Measurements from ENCODE around the gene SNAPC2. TPM values are rescaled to one million over a fixed set of nuclear protein-coding genes. Genes with fewer than 3 reads are reported as not detected.

The SNAPC2 gene, protein sequence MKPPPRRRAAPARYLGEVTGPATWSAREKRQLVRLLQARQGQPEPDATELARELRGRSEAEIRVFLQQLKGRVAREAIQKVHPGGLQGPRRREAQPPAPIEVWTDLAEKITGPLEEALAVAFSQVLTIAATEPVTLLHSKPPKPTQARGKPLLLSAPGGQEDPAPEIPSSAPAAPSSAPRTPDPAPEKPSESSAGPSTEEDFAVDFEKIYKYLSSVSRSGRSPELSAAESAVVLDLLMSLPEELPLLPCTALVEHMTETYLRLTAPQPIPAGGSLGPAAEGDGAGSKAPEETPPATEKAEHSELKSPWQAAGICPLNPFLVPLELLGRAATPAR
- 33.9 and 41.0 TPM in 2 replicates for total RNA-seq

DNA sequence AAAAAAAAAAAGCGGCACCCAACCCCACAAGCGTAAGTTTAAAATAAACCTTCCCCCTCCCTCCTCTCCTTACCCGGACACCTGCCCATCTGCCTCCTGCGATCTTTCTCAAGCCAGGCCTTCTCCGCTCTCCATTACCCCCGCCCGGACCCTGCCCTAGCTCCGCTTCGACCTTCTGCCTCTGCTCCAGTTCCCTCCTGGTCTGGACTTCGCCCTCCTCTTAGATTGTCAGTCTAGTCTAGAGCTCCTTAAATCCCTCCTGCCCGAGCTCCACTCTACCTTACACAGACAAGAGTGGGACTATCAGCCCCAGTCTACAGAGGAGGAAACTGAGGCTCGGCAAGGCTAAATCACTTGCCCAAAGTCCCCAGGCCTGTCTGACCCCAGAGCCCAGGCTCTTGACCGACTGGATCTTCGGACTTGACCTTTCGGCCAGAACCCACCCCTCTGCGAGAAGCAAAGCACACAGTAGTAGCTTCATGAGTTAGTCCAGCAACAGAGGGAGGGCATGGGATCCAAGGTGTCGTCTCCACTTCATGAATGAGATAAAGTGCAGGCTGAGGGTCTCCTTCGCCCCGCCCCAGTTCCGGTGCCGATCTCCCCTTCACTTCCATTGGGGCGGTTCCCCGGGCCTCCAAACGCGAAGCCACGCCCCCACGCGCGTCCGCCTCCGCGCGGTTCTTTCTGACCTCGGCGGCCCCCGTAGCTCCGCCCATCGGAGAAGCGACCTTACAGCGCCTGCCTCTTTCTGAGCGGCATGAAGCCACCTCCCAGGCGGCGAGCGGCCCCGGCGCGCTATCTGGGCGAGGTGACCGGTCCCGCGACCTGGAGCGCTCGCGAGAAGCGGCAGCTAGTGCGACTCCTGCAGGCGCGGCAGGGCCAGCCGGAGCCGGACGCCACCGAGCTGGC, at the start of gene SNAPC2:
Gene SNAPC2, plus strand, starts transcription at position 729 of the 909 bp plus-strand sequence. Its CDS starts 29 bp downstream, at position 758.

DNA sequence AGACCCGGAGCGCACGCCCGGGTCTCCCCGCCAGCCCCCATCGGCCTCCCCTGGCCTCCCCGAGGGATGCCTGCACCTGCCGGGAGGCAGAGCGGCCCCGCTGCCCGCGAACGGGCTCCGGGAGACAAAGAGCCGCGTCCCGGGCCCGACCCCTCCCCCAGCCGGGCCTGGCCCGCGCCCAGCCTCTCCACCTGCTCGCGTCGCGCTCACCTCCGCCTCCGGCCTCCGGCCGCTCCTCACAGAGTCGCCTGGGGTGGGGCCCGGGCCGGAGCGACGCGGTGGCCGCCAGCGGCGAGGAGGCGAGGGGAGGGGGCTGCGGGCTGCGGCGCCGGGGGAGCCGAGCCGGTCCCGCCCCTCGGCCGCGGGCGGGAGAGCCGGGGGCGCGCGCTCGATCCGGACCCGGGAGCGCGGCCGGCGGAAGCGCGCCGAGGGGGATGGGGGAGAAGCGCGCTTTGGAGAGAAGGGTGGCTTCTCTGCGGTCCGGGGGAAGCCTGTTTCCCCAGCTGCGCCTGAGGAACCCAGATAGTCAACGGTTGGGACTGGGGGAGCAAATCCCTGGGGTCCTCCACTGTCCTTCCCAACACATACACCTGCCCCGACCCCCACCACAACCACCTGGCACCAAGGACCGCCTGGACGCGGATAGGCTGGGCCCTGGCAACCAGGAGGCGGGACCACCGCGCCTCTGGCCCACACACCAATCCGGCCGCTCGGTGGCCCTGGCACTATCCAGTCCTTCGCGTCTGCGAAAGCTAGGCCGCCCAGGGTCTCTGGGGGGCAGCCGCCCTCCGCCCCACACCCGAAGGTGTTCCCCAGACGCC, 45.9 kb upstream of the SNAPC2 start, which contains the start of gene PRR36:
Gene PRR36, minus strand, starts transcription at position 315 of the 821 bp plus-strand sequence. CDS start 701 bp downstream, outside the sequence.

DNA sequence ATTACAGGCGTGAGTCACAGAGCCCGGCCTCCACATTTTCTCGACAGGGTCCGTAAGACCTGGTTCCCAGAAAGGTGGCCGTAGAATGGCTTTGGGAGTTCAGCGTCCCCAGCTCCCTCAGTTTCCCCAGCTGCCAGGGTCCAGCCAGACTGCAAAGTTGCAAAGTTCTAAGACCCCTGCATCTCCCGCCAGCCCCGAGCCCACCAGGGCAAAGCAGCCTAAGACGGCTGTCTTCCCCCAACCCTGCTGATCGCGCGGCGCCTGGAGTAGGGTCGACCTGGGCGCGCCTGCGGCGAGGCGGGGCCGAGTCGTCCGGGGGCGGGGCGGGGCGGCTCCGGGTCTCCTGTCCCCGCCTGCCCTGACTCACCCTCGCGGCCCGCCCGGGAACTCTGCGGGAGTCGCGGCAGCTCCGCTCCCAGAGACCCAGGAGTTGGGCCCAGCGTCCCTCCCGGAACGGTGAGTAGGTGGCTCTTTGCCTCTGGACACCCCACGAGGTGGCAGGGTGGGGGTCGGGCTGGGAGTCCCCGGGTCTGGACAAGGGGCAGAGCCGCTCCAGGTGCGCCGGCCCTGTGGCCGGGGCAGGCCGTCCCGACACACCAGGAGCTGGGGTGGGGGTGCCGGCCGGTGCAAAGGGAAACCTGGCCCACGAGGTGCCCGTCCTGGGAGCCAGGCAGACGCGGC, 31.9 kb upstream of the SNAPC2 start, which contains the start of gene LRRC8E:
Gene LRRC8E, plus strand, starts transcription at position 366 of the 681 bp plus-strand sequence. CDS start 7,094 bp downstream, outside the sequence.

DNA sequence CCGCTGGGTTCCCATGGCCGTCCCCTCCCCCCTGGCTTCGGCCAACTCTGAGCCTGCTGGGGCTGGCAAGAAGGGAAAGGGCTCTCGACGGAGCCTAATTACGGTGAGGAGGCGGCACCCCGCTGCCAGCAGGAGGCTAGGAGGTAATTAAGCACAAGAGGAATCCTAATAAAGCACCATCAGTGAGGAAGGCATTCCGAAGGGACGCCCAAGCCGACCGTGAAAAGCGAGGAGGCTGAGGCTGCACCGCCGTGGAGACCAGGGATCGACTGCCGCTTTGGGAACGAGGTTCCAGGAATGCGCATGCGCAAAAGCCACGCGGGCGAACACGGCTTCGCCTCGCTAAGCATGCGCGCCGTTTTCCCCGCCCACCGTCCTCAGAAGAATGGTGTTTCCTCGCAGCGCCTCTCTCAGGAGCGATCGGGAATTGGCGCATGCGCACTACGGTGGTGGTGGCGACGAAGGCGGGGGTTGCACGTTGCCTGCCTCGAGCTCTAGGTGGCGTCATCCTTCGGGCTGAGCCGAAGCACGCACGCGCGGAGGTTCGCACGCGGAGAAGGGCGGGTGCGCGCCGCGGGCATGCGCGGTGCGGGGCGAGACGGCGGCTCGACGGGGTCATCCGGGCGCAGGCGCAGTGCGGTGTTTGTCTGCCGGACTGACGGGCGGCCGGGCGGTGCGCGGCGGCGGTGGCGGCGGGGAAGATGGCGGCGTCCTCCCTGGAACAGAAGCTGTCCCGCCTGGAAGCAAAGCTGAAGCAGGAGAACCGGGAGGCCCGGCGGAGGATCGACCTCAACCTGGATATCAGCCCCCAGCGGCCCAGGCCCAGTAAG, 16.7 kb upstream of the SNAPC2 start, which contains the start of gene MAP2K7:
Gene MAP2K7, plus strand, starts transcription at position 634 of the 830 bp plus-strand sequence. Its CDS starts 68 bp downstream, at position 702.

DNA sequence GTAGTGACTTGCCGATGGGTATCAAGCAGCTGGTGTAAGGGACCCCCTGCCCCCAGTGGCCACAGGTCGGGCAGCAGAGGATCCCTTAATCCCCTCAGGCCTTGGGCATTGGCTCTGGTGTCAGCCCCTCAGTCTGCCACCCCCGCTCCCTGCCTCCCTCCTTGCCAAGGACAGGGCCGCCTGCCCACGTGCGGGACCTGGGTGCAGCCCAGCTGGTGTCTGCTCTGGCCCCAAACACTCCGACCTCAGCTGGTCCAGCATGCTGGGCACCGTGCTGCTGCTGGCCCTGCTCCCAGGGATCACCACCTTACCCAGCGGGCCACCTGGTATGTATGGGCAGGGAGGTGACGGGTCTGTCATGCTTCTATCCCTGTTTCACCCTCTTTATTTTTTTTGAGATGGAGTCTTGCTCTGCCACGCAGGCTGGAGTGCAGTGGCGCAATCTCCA, 5.5 kb upstream of the SNAPC2 start, which contains the start of gene TGFBR3L:
Gene TGFBR3L, plus strand, starts transcription at position 233 of the 448 bp plus-strand sequence.

GRCh38 chr19:7926021-7926726, 6.0 kb downstream of the SNAPC2 start, which contains the start of gene CTXN1:
CTXN1 (minus strand) TSS chr19:7926135; CDS start chr19:7925538, 597 bp downstream.

GRCh38 chr19:7943444-7944176, 23.5 kb downstream of the SNAPC2 start, which contains the start of gene TIMM44:
TIMM44 (minus strand) TSS chr19:7943666; CDS start chr19:7943651, 15 bp downstream.

Other genes starting within 250 kb of the SNAPC2 start
- not detected in 2 replicates for gene MCEMP1, start 243.2 kb upstream of the SNAPC2 start, total RNA-seq
- gene TRAPPC5, start 239.5 kb upstream of the SNAPC2 start, total RNA-seq: 129 and 159 TPM in 2 replicates
- gene FCER2, start 218.2 kb upstream of the SNAPC2 start, total RNA-seq: not detected in 2 replicates
- not detected in 2 replicates for gene CLEC4G, start 188.2 kb upstream of the SNAPC2 start, total RNA-seq
- gene CD209, start 172.8 kb upstream of the SNAPC2 start, total RNA-seq: not detected in 2 replicates
- gene CLEC4M, start 157.1 kb upstream of the SNAPC2 start, total RNA-seq: 0.20 TPM in 1 of 2 replicates, not detected in the other
- gene EVI5L, start 90.1 kb upstream of the SNAPC2 start, total RNA-seq: 19.7 and 21.1 TPM in 2 replicates
- not detected in 2 replicates for gene PRR36, start 45.9 kb upstream of the SNAPC2 start, total RNA-seq
- gene LRRC8E, start 31.8 kb upstream of the SNAPC2 start, total RNA-seq: 1.00 and 1.4 TPM in 2 replicates
- gene MAP2K7, start 16.5 kb upstream of the SNAPC2 start, total RNA-seq: 7.8 and 9.3 TPM in 2 replicates
- not detected in 2 replicates for gene TGFBR3L, start 5.5 kb upstream of the SNAPC2 start, total RNA-seq
- gene CTXN1, start 5.8 kb downstream of the SNAPC2 start, total RNA-seq: 4.1 and 5.5 TPM in 2 replicates
- gene TIMM44, start 23.3 kb downstream of the SNAPC2 start, total RNA-seq: 60.7 and 70.1 TPM in 2 replicates
- gene ELAVL1, start 85.3 kb downstream of the SNAPC2 start, total RNA-seq: 47.4 and 49.6 TPM in 2 replicates
- not detected in 2 replicates for gene CCL25, start 132.4 kb downstream of the SNAPC2 start, total RNA-seq
- gene FBN3, start 229.3 kb downstream of the SNAPC2 start, total RNA-seq: not detected in 2 replicates